Endothelial cell of umbilical vein (primary cell): Measurements from ENCODE around the gene SSC5D.

Source experiments
- CTCF ChIP-seq, 2 donors: IDR thresholded peaks; 1 replicate in 1 of 2; 2 replicates in 1 of 2; pipeline ENCODE4 v1.5.1; 2011; ENCODE audit warnings: low read length in 2 of 2, mild to moderate bottlenecking in 2 of 2, moderate library complexity in 2 of 2, control low read depth in 1 of 2, inconsistent platforms in 1 of 2, low read depth in 1 of 2; ENCODE audit not compliant: insufficient read depth in 1 of 2; ENCODE audit errors: extremely low read depth in 1 of 2
- EZH2 ChIP-seq: IDR thresholded peaks from 2 replicates; pipeline ENCODE4 v1.6.1; 2012; ENCODE audit warnings: borderline replicate concordance, low read depth, mild to moderate bottlenecking, moderate library complexity, low read length, inconsistent platforms; ENCODE audit not compliant: severe bottlenecking
- POLR2A ChIP-seq: IDR thresholded peaks from 2 replicates; pipeline ENCODE4 v1.6.1; 2012; ENCODE audit warnings: low read depth, mild to moderate bottlenecking, control low read depth, low read length
- POLR2AphosphoS5 ChIP-seq: IDR thresholded peaks from 2 replicates; pipeline ENCODE4 v1.6.1; 2012; ENCODE audit warnings: low read depth, mild to moderate bottlenecking, control low read depth, low read length, moderate library complexity; ENCODE audit not compliant: insufficient read depth

DNA sequence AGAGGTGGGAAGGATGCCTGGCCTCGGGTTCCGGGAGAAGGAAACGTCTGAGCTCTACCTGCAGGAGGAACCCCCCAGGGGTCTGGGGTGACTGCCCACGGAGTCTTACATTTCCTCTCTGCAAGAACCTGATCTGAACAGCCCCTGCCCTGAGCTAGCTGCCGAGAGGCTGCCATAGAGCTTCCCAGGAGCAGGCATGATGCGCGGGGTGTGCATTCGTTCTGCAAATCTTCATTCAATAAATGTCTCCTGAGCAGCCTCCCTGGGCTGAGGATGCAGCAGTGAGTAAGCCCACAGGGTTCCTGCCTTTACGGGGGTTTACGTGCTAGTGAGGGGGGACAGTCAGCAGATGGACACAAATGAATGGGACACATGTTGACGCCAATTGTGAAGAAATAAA is 43.6 kb upstream of the SSC5D start:
- TF ChIP-seq CTCF (IDR thresholded peaks at IDR 0.05; ENCODE audit: extremely low read depth in 1 of 2, insufficient read depth in 1 of 2, low read depth in 1 of 2, low read length in 2 of 2) (no peak), POLR2A (no peak), EZH2 (no peak), POLR2AphosphoS5 (no peak)
